HG02870 (cell line): ENCODE results near the gene PLPP6.

Experiments used
- ATAC-seq: cut with Tn5 transposase; IDR thresholded peaks from one replicate; pipeline ENCODE4 v1.9.1; 2021; ENCODE audit warnings: mild to moderate bottlenecking, moderate library complexity; ENCODE audit not compliant: unreplicated experiment

PLPP6 gene

DNA sequence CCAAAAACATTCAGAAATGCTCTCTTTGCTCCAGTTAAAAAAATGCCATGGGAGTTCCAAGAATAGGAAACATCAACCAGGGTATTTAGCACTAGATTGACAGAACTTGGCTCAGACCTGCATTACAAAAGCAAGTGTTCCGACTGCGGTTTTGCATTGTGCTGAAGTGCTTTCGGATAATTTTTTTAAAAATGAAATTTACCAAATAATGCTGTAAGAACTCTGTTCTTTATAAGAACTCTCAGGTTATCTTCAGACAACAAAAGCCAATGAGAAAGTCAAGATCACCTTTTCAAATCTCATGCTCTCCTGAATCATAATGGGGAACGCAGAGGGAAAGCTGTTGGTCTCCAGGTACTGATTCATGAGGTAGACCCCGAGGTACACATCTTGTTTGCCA, 483 bp upstream of the PLPP6 start:
- no peak for ATAC-seq

DNA sequence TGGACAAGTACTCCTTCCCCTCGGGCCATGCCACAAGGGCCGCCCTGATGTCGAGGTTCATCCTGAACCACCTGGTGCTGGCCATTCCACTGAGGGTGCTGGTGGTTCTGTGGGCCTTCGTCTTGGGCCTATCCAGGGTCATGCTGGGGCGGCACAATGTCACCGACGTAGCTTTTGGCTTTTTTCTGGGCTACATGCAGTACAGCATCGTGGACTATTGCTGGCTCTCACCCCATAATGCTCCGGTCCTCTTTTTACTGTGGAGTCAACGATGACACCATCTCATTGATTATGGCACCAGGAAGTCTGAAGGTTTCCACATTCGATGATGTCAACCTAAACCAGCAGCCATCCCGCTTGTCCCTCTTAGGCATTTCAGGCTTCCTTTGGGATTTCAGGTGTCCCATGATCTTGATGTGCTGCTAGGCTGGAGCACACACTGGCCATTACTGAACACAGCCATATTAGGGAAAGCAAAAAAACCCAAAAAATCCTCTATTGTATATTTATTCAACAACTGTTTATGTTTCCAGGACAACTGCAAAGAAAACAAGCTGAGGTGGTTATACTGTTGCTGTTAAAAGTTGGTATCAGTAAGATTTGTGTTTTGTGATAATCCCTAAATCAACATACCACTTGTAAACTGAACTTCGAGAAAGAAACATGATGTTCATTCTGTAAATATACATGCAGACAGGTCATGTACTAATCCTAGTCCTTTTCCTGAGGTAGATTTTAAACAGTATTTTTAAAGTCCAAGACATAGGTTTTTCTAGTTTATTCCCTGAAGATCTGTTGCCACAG, 1.1 kb downstream of the PLPP6 start:
- ATAC-seq = no peak

DNA sequence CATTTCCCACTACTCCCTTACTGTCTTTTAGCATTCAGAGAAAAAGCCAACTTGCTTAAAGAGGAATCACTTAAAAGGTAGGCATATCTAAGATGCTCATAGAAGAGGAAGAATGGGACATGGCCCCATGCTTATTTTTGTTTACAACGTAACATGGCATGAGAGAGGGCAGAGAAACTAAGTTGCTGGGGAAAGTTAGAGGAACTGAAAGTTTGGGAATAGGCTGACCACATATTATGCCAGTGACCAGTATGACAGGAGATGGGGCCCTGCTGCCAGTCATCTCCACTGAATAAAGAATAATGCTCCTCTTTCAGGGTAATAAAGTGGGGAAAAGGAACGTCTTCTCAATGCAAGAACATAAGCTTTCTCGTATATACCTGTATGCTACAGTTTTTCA, 1.9 kb downstream of the PLPP6 start:
- ATAC-seq = no peak

DNA sequence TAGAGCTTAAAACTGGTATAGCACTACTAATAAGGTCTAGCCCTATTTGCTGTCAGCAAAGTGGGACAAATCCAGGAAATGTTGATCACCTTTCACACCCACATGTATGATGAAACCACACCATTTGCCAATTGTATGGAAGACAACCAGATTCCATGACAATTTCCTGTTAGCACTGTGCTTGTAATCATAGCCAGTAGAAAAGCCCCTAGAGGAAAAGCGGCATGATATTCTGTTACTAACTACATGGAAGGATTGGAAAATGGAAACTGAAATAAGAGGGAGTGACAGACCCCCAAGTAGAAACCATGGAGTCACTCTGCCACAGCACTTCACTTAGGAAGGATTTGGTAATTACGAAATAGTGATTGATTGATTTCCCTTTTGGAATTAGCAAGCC, 3.3 kb downstream of the PLPP6 start:
- no peak for ATAC-seq

DNA sequence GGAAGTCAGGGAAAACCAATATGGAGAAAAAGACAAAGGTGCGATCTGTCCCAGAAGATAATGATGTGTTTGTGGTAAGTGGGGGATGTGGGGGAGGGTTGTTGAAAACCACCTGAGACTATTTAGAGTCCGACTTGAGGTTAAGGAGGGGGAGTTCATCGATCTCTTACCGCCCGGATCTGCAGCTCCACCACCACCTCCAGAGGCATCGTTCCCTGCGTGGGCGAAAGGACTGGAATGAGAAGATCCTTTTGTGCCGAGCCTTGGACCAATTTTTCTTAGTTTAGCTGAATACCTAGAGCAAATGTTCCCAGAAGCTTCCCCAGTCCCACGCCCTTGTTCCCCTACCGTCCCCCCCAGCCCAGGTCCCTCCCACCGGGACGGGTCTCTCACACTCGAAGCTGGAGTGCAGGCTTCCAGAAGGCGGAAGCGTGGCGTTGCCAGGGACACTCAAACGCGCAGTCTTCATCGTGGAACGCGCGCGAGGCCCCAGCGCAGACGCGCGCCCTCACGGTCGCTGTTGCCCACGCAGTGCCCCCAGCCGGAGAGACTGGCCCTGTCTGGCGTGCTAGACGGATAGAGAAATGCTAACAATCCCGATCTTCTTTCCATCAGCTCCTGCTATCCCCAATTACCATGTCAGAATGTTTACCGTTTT, 4.1 kb downstream of the PLPP6 start, which contains the start of gene SPATA6L:
SPATA6L (minus strand) TSS at position 439 of the 658 bp plus-strand sequence; CDS start at position 209, 230 bp downstream.
- ATAC-seq = no peak

DNA sequence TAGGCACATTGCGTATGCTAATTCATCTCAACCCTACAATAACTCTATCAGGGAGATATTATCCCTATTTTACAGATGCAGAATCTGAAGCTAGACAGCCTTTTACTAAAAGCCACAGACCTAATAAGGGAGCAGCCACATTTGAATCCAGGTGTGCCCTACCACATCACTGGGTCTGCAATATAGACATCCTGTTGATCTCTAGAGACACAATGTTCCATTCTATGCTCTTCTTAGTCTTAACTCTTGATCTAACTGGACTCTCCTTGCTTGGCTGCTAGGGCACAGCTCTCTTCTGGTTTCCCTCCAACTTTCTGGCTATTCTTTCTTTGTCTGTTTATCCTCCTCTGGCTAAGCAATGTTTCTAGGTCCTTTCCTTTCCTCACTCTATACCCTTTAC, 5.6 kb downstream of the PLPP6 start:
- ATAC-seq = no peak

DNA sequence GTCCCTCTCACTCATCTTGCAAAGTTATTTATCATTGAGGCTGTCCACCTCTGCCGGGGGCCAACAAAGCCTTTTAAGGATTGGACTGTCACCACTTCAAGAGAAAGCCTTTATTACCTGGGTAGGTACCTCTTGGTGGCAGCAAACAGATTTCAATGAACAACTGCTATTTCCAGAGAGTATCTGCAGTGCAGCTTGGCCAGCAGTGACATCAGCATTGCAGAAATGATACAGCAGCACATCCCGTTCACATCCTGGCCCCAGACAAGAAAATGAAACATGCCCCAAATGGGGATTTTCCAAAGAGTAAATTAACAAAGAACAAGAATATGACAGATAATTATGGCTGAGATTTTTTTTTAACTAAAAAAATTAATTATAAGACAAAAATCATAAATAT, 6.5 kb downstream of the PLPP6 start:
- ATAC-seq = no peak

DNA sequence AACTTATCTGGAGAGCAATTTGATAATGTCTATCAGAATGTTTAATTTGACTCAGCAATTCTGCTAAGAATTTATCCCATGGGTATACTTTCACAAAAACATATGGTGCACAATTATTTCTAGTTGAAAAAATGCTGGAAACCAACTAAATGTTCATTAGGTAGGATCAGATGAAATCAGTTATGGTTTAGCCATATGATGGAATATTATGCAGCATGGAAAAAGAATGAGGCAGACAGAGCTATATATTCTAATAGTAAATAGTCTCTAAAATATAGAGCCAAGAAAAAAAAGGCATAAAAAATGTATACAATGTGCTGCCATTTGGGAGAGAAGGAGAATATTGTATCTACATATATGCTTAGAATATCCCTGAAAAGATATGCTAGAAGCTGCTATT, 7.8 kb downstream of the PLPP6 start:
- ATAC-seq = no peak

DNA sequence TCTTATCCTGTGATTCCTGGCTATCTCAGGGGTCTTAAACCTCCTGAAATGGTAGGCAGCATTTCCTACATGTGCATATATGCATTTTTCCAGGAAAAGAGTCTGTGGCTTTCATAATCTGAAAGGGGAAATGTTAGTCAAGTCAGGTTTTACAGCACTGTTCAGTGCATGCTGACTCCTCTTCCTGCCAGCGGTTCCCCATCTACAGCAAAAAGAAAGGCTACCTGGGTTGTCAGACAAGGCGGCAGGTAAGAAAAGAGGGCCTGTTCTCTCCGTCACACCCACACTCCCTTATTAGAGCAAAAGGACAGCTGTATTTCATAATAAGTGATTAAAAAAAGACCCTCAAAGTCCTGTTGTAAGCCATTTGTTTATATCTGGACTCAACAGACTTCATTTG, 8.5 kb downstream of the PLPP6 start:
- ATAC-seq = no peak

DNA sequence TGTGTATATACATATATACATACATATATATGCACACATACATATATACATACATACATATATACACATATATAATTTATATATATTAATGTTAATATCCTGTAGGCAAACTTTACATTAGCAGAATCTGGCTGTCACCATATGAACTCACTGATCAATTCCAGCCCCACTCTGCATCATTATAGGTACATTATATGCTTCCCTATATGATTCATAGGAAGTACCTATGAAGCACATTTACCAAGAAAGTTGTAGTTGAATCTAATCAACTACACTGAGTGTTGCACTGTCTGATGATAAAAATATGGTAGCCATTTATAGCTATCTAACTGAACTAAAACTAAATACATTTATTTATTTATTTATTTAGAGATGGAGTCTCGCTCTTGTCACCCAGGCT, 9.6 kb downstream of the PLPP6 start:
- no peak for ATAC-seq

DNA sequence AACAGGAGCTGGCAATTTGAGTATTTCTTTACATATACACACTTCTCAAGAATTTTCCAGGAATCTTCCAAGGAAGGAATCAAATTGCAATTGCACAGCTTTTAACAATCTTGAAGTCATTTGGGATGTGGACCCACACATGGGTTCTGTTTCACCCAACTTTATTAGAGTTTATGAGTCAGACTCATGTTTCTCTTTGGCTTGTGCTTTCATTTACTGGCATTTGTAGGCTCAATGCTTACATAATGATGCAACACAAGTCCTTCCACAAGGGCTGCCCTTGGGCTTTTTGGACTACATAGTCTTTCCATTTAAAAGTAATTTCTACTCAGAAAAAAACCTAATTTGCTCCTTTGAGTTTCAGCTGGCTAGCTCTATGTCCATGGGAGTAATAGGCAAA, 12.7 kb downstream of the PLPP6 start:
- no peak for ATAC-seq

DNA sequence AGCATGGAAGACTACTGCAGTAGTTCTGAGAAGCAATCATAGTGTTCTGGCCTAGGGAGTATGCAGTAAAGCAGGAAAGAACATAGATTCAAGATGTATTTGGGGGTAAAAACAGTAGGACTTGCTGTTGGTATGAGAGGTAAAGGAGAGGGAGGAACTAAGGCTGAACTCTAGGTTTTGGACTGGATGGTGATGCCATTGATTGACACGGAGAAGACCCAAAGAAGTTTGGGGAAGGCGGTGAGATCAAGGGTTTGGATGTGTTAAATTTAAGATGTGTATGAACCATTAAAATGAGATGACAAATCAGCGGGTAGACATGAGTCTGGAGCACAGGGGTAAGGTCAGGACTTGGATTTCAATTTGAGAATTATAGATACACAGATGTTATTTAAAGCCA, 15.3 kb downstream of the PLPP6 start:
- no peak for ATAC-seq

DNA sequence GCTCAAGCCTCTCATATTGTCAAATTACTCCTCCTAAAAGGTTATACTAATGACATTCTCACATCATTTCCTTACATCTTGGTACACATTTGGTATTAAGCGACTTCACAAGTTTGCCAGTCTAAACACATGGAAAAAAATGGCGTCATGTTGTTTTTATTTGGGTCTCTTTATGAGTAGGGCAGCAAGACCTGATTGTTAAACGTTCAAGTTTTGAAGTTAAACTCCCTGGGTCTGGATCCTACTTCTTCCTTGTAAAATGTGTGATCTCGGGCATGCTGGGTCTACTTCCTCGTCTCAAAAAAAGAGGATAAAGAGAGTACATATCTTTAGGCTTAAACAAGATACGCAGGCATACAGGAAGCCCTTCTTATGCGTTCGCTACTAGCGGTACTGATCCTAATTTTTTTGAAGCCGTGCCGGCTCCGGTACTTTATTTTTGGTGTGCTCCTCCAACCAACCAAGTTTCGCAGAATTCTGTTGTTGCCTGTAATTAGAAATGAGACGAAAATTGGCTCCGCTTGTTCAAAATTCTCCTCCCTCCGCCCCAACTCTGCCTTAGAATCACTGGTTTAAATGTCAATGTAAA, 16.7 kb downstream of the PLPP6 start:
- peak; percentile 13 for ATAC-seq

DNA sequence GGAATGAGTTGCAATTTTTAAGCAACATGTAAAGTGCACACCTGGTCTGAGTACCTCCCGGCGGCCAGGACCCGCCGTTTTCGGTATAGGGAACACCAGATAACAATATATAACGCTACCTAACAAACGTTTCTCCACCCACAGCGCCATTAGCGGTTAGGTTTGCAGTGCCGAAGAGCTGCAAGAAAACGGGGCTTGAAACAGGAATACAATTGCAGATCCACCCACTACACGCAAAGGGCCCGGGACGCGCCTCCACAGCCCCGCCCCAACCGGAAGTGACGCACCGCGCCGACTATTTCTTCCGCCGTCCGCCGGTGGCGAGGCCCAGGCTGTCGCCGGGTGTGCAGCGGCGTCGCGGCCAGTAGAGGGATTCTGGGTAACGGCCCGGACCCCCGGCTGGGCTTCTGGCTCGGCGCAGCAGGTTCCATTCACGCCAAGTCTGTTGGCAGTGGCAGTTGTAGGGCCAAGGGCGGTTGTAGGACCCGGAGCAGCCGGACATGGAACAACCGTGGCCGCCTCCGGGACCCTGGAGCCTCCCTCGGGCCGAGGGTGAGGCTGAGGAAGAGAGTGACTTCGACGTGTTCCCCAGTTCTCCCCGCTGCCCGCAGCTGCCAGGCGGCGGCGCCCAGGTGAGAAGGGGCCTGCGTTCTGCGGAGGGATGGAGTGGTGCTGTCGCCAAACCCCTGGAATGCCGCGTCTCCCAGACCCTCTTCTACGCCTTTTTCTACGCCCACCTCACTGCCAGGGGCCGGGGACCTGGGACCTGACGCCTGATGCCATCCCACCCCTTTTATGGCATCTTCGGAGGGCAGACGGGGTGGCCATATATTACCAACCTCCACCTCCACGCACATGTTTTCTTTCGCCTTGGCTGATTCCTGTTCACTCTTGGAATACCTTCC, 17.4 kb downstream of the PLPP6 start, which contains the start of gene CDC37L1:
CDC37L1 (plus strand) TSS at position 302 of the 905 bp plus-strand sequence; CDS start at position 501, 199 bp downstream.
- ATAC-seq = peak; percentile 97

DNA sequence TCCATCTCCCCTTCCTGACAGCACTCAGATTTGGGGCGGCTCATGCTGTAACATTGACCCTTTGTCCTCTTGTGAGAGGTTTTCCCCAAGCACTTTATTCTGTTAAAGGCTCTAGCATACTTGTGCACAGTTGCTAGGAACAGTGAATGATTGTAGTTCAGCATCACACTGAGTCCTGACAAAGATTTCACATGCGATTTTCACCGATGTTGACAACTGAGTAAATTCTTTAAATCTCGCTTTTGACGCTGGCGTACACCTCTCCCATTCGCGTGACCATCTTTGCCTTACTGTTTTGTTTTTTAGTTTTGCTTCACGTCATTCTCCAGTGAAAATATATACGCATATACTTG, 18.1 kb downstream of the PLPP6 start:
- no peak for ATAC-seq

DNA sequence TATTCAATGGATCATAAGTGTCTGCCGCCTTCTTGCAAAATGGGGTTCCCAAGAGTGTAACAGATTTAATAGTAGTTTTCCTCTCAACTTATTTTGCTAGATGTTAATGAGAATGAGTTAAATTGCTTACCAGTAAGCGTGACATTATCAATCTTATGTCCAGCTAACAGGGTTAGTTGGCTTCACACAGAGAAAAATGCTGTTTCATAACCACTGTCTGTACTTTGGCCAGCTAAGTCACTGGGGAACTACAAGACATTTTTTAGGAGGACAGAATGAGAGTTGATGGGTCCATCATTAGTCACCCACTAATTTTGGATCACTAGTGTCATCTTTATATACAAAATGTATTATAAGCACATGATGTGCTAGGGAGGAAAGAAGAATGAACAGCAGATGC, 18.7 kb downstream of the PLPP6 start:
- no peak for ATAC-seq

DNA sequence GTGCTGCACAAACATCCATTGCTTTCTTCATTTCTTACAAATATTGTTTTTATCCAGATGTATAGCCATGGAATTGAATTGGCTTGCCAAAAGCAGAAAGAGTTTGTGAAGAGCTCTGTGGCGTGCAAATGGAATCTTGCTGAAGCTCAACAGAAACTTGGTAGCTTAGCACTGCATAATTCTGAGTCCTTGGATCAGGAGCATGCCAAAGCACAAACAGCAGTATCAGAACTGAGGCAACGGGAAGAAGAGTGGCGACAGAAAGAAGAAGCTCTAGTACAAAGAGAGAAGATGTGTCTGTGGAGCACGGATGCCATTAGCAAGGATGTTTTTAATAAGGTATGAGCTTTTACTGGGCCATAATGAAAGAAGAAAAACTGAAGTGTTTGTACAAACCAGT, 22.7 kb downstream of the PLPP6 start:
- ATAC-seq = no peak

DNA sequence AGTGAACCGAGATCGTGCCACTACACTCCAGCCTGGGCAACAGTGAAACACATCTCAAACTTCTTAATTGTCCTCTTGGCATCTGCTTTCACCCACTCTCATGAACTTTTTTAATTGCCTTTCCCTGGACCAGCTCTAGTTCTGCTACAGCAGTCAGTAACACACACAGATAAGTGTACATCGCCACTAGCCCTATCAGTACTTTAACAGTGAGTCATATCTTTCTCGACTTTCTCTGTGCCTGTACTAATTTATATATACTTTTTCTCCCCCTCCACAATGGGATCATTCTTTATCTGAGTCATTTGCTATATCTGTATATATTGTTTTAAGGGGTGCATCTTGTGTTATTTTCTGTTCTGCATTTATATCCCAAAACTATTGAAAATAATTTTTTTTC, 24.0 kb downstream of the PLPP6 start:
- ATAC-seq = peak; percentile 50

DNA sequence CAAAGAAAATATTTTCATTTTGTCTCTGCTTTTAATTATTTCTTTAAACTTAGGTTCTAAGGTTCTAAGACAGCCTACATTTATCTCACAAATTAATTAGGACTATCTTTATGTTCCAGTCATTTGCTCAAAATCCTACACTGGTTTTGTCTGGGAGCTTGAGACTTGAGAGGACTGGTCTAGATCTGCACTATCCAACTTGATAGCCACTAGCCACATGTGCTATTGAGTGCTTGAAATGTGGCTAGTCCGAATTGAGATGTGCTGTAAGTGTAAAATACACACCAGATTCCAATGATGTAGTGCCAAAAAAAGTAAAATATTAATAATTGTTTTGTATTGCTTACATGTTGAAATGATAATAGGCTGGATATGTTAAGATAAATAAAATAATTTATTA, 24.5 kb downstream of the PLPP6 start:
- ATAC-seq = no peak

DNA sequence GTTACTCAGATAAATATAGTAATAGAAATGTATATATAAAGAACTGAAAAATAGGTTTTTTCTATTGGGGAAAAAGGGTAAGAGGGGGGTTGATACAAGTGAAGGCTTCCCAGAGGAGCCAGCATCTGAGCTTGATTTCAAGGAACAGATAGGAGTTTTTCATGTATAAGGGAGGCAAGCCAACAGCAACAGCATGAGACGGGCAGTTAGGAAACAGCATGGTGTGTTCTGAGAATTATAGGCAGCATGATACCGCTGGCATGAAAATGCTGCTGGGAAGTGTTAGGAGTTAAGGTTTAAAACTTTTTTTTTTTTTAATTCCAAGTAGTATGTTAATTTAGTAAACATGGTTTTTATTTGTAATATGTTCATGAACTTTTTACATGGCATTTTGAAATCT, 26.9 kb downstream of the PLPP6 start:
- ATAC-seq = no peak

DNA sequence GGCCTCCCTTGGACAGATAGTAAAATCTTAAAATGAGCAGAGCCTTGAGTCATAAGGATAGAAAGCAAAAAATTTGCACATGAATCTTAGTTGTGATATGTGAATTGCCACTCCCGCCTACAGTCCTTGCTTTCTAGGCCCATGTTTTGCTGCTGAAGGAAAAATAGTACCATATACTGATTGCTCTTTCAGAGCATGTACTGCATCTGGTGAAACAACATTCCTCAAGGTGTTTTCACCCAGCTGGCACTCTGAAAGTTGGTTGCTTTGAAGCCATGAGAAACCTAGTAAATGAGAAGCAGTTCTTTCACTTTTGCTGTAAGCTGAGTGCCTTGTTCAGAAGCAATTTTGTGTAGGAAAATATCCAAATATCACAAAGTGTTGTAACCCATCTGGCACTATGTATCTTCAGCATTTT, 27.6 kb downstream of the PLPP6 start:
- peak; percentile 65 for ATAC-seq
